GM23338 (cell line): Measurements from ENCODE around the gene GPHN. TPM values are rescaled to one million over a fixed set of nuclear protein-coding genes. Genes with fewer than 3 reads are reported as not detected.

Source experiments
- ATAC-seq: fragments of 200-7000 bp; cut with Tn5 transposase; 3 replicates; pipeline ENCODE4 v1.9.1; 2020
- DNase-seq: peaks from one replicate; pipeline ENCODE4 v3.0.0-alpha.2; 2015; ENCODE audit warnings: low spot score
- H2AFZ ChIP-seq: fragments of 200-600 bp; sonication (generic); 2 replicates; pipeline ENCODE4 v1.8.0; 2016; ENCODE audit warnings: antibody characterized with exemption, mild to moderate bottlenecking, moderate library complexity
- H3F3A ChIP-seq: fragments of 200-600 bp; sonication (generic); replicated peaks from 2 replicates; pipeline ENCODE4 v1.8.0; 2017; ENCODE audit warnings: antibody characterized with exemption, mixed run types, low read depth
- H3K27ac ChIP-seq: fragments of 200-600 bp; sonication (generic); 2 replicates; pipeline ENCODE4 v1.6.1; 2016; ENCODE audit warnings: low read depth
- H3K27me3 ChIP-seq: fragments of 200-600 bp; sonication (generic); 2 replicates; pipeline ENCODE4 v1.8.0; 2016; ENCODE audit warnings: mild to moderate bottlenecking, mixed run types, moderate library complexity; ENCODE audit not compliant: insufficient read depth
- H3K36me3 ChIP-seq: fragments of 200-600 bp; sonication (generic); 2 replicates; pipeline ENCODE4 v1.8.0; 2016; ENCODE audit warnings: mild to moderate bottlenecking; ENCODE audit not compliant: insufficient read depth
- H3K4me1 ChIP-seq: fragments of 200-600 bp; sonication (generic); 2 replicates; pipeline ENCODE4 v1.8.0; 2016; ENCODE audit warnings: mild to moderate bottlenecking, moderate library complexity; ENCODE audit not compliant: insufficient read depth
- H3K4me2 ChIP-seq: fragments of 200-600 bp; sonication (generic); 2 replicates; pipeline ENCODE4 v1.7.1; 2017; ENCODE audit warnings: mixed run types
- H3K4me3 ChIP-seq: fragments of 200-600 bp; sonication (generic); 2 replicates; pipeline ENCODE4 v1.6.1; 2016; ENCODE audit warnings: mixed run types
- H3K79me2 ChIP-seq: fragments of 200-600 bp; sonication (generic); replicated peaks from 2 replicates; pipeline ENCODE4 v1.8.0; 2017; ENCODE audit warnings: mild to moderate bottlenecking; ENCODE audit not compliant: insufficient read depth
- H3K9me2 ChIP-seq: fragments of 200-600 bp; sonication (generic); 2 replicates; pipeline ENCODE4 v1.8.0; 2017; ENCODE audit not compliant: insufficient read depth
- H4K20me1 ChIP-seq: fragments of 200-600 bp; sonication (generic); replicated peaks from 2 replicates; pipeline ENCODE4 v1.8.0; 2017; ENCODE audit warnings: mild to moderate bottlenecking; ENCODE audit not compliant: insufficient read depth
- H3K27ac Mint-ChIP-seq: 2 replicates; pipeline ENCODE4 v1.8.0; 2020; ENCODE audit warnings: inconsistent platforms, mild to moderate bottlenecking, moderate library complexity, mixed read lengths
- H3K27me3 Mint-ChIP-seq: 3 replicates; pipeline ENCODE4 v1.8.0; 2022; ENCODE audit warnings: low read depth, mild to moderate bottlenecking, moderate library complexity, mixed read lengths, inconsistent platforms; ENCODE audit not compliant: insufficient read depth, poor library complexity
- H3K36me3 Mint-ChIP-seq: 3 replicates; pipeline ENCODE4 v1.8.0; 2021; ENCODE audit warnings: low read depth, mild to moderate bottlenecking, inconsistent platforms, moderate library complexity, mixed read lengths
- H3K4me1 Mint-ChIP-seq: 3 replicates; pipeline ENCODE4 v1.8.0; 2020; ENCODE audit warnings: mild to moderate bottlenecking, inconsistent platforms, mixed read lengths
- H3K4me3 Mint-ChIP-seq: 3 replicates; pipeline ENCODE4 v1.8.0; 2021; ENCODE audit warnings: moderate library complexity, mild to moderate bottlenecking, inconsistent platforms, mixed read lengths
- H3K9me3 Mint-ChIP-seq: 3 replicates; pipeline ENCODE4 v1.8.0; 2020; ENCODE audit warnings: moderate library complexity, mild to moderate bottlenecking, inconsistent platforms, mixed read lengths
- CREB1 ChIP-seq: fragments of 250-450 bp; sonication (Bioruptor Pico); IDR thresholded peaks from 2 replicates; pipeline ENCODE4 v1.5.0; 2020; ENCODE audit warnings: low read depth, mild to moderate bottlenecking, moderate library complexity
- EZH2 ChIP-seq: fragments of 200-600 bp; sonication (generic); IDR thresholded peaks from one replicate; pipeline ENCODE4 v1.8.0; 2017; ENCODE audit warnings: antibody characterized with exemption, mild to moderate bottlenecking, low read depth; ENCODE audit not compliant: unreplicated experiment
- EZH2phosphoT487 ChIP-seq: fragments of 200-600 bp; sonication (generic); IDR thresholded peaks from one replicate; pipeline ENCODE4 v1.8.1; 2018; ENCODE audit warnings: antibody characterized with exemption; ENCODE audit not compliant: unreplicated experiment
- JUNB ChIP-seq: IDR thresholded peaks from one replicate; pipeline ENCODE4 v1.6.1; 2016; ENCODE audit warnings: antibody characterized with exemption; ENCODE audit not compliant: unreplicated experiment
- POLR2AphosphoS5 ChIP-seq: IDR thresholded peaks from 2 replicates; pipeline ENCODE4 v1.6.1; 2016; ENCODE audit warnings: antibody characterized with exemption, low read depth
- STAT1 ChIP-seq: IDR thresholded peaks from one replicate; pipeline ENCODE4 v1.6.1; 2016; ENCODE audit warnings: antibody characterized with exemption; ENCODE audit not compliant: unreplicated experiment
- ZNF114 ChIP-seq: fragments of 250-450 bp; sonication (Bioruptor Pico); IDR thresholded peaks from 2 replicates; pipeline ENCODE4 v1.5.0; 2020; ENCODE audit warnings: mild to moderate bottlenecking, moderate library complexity
- ZNF331 ChIP-seq: fragments of 250-450 bp; sonication (Bioruptor Pico); IDR thresholded peaks from 2 replicates; pipeline ENCODE4 v1.5.0; 2020; ENCODE audit warnings: low read depth, mild to moderate bottlenecking, moderate library complexity
- polyA plus RNA-seq: library from polyadenylated mRNA; unstranded; fragments of >200 nt; fragmentation: Nextera tagmentation; extraction: Ambion mirVana; gene quantifications from 2 replicates; pipeline ENCODE4 v1.2.1, GENCODE V29; 2016
- total RNA-seq: library from RNA; depleted of rRNA; stranded (reverse); fragments of >200 nt; shearing (Covaris generic); gene quantifications from 2 replicates; pipeline ENCODE4 v1.2.3, GENCODE V29; 2014
- TF ChIP-seq, protein P1 (sequence below): fragments of 250-450 bp; sonication (Bioruptor Pico); IDR thresholded peaks from 2 replicates; pipeline ENCODE4 v1.5.0; 2020; ENCODE audit warnings: mild to moderate bottlenecking, moderate library complexity
- TF ChIP-seq, protein P2 (sequence below), 2 experiments: fragments of 200-600 bp in 1 of 2; sonication (generic) in 1 of 2; conservative IDR thresholded peaks; 2 replicates each; pipeline versions ENCODE4 v1.5.1 to v1.6.1; 2016 to 2017; ENCODE audit warnings: antibody characterized with exemption in 2 of 2, low read depth in 2 of 2, mild to moderate bottlenecking in 2 of 2, moderate library complexity in 1 of 2
- TF ChIP-seq, protein P3 (sequence below): IDR thresholded peaks from one replicate; pipeline ENCODE4 v1.6.1; 2018; ENCODE audit warnings: antibody characterized with exemption; ENCODE audit not compliant: unreplicated experiment

GPHN gene
- total and polyA plus RNA-seq, 2 experiments from 2014 or later: 17.6 to 20.6 TPM

DNA sequence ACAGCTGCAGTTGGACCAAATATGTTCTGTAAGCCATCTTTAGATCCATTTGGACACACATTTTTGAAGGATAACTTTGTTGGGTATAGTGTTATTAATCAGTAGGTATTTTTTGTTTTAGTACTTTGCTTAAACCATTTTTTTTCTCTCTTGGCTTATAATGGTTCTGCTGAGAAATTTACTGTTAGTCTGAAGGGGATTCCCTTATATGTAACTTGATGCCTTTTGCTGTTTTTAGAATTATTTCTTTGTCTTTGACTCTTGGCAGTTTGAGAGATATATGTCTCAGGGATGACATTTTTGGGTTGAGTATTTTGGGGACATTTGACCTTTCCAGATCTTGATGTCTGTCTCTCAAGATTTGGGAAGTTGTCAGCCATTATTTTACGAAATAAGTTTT lies 169.8 kb downstream of the GPHN start (continued):
- no peak for TF ChIP-seq EZH2phosphoT487

DNA sequence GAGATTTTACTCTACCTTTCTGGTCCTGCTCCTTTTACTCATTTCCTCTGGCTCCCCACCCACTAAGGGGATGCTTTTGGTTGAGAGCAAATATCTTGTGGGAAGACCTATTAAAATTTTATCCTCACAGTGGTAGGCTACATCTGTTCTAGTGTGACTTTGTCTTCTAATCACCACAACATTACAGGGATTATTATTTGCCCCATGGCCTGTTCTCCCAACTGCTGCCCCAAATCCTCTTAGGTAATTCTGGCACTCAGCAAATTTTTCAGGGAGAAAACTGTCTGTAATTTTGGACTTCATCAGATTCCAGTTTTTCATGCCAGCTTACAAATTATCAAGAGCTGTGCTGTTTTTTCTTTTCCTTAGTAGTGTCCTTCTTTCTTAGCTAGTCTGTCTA lies 172.3 kb downstream of the GPHN start:
- TF ChIP-seq JUNB (no peak), STAT1 (no peak), ZNF114 (CRISPR knock-in tag) (no peak), EZH2phosphoT487 (no peak), CREB1 (CRISPR knock-in tag) (no peak), ZNF331 (CRISPR knock-in tag) (no peak), POLR2AphosphoS5 (no peak), EZH2 (no peak)
- TF ChIP-seq, protein P1, sequence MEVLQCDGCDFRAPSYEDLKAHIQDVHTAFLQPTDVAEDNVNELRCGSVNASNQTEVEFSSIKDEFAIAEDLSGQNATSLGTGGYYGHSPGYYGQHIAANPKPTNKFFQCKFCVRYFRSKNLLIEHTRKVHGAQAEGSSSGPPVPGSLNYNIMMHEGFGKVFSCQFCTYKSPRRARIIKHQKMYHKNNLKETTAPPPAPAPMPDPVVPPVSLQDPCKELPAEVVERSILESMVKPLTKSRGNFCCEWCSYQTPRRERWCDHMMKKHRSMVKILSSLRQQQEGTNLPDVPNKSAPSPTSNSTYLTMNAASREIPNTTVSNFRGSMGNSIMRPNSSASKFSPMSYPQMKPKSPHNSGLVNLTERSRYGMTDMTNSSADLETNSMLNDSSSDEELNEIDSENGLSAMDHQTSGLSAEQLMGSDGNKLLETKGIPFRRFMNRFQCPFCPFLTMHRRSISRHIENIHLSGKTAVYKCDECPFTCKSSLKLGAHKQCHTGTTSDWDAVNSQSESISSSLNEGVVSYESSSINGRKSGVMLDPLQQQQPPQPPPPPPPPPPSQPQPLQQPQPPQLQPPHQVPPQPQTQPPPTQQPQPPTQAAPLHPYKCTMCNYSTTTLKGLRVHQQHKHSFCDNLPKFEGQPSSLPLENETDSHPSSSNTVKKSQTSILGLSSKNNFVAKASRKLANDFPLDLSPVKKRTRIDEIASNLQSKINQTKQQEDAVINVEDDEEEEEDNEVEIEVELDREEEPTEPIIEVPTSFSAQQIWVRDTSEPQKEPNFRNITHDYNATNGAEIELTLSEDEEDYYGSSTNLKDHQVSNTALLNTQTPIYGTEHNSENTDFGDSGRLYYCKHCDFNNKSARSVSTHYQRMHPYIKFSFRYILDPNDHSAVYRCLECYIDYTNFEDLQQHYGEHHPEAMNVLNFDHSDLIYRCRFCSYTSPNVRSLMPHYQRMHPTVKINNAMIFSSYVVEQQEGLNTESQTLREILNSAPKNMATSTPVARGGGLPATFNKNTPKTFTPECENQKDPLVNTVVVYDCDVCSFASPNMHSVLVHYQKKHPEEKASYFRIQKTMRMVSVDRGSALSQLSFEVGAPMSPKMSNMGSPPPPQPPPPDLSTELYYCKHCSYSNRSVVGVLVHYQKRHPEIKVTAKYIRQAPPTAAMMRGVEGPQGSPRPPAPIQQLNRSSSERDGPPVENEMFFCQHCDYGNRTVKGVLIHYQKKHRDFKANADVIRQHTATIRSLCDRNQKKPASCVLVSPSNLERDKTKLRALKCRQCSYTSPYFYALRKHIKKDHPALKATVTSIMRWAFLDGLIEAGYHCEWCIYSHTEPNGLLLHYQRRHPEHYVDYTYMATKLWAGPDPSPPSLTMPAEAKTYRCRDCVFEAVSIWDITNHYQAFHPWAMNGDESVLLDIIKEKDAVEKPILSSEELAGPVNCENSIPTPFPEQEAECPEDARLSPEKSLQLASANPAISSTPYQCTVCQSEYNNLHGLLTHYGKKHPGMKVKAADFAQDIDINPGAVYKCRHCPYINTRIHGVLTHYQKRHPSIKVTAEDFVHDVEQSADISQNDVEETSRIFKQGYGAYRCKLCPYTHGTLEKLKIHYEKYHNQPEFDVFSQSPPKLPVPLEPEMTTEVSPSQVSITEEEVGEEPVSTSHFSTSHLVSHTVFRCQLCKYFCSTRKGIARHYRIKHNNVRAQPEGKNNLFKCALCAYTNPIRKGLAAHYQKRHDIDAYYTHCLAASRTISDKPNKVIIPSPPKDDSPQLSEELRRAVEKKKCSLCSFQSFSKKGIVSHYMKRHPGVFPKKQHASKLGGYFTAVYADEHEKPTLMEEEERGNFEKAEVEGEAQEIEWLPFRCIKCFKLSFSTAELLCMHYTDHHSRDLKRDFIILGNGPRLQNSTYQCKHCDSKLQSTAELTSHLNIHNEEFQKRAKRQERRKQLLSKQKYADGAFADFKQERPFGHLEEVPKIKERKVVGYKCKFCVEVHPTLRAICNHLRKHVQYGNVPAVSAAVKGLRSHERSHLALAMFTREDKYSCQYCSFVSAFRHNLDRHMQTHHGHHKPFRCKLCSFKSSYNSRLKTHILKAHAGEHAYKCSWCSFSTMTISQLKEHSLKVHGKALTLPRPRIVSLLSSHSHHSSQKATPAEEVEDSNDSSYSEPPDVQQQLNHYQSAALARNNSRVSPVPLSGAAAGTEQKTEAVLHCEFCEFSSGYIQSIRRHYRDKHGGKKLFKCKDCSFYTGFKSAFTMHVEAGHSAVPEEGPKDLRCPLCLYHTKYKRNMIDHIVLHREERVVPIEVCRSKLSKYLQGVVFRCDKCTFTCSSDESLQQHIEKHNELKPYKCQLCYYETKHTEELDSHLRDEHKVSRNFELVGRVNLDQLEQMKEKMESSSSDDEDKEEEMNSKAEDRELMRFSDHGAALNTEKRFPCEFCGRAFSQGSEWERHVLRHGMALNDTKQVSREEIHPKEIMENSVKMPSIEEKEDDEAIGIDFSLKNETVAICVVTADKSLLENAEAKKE (CRISPR knock-in tag): no peak
- TF ChIP-seq, protein P2, sequence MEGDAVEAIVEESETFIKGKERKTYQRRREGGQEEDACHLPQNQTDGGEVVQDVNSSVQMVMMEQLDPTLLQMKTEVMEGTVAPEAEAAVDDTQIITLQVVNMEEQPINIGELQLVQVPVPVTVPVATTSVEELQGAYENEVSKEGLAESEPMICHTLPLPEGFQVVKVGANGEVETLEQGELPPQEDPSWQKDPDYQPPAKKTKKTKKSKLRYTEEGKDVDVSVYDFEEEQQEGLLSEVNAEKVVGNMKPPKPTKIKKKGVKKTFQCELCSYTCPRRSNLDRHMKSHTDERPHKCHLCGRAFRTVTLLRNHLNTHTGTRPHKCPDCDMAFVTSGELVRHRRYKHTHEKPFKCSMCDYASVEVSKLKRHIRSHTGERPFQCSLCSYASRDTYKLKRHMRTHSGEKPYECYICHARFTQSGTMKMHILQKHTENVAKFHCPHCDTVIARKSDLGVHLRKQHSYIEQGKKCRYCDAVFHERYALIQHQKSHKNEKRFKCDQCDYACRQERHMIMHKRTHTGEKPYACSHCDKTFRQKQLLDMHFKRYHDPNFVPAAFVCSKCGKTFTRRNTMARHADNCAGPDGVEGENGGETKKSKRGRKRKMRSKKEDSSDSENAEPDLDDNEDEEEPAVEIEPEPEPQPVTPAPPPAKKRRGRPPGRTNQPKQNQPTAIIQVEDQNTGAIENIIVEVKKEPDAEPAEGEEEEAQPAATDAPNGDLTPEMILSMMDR (conservative IDR thresholded peaks at IDR 0.05; ENCODE audit: low read depth in 2 of 2): no peak
- TF ChIP-seq, protein P3, sequence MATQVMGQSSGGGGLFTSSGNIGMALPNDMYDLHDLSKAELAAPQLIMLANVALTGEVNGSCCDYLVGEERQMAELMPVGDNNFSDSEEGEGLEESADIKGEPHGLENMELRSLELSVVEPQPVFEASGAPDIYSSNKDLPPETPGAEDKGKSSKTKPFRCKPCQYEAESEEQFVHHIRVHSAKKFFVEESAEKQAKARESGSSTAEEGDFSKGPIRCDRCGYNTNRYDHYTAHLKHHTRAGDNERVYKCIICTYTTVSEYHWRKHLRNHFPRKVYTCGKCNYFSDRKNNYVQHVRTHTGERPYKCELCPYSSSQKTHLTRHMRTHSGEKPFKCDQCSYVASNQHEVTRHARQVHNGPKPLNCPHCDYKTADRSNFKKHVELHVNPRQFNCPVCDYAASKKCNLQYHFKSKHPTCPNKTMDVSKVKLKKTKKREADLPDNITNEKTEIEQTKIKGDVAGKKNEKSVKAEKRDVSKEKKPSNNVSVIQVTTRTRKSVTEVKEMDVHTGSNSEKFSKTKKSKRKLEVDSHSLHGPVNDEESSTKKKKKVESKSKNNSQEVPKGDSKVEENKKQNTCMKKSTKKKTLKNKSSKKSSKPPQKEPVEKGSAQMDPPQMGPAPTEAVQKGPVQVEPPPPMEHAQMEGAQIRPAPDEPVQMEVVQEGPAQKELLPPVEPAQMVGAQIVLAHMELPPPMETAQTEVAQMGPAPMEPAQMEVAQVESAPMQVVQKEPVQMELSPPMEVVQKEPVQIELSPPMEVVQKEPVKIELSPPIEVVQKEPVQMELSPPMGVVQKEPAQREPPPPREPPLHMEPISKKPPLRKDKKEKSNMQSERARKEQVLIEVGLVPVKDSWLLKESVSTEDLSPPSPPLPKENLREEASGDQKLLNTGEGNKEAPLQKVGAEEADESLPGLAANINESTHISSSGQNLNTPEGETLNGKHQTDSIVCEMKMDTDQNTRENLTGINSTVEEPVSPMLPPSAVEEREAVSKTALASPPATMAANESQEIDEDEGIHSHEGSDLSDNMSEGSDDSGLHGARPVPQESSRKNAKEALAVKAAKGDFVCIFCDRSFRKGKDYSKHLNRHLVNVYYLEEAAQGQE: no peak
- H3K4me3 Mint-ChIP-seq: no peak overlapping the region
- no peaks in the 10 kb centered on the region for H3K9me2 ChIP-seq
- DNase-seq (no peak), ATAC-seq (no peak)
- no peak overlapping the region for H3K27ac ChIP-seq
- no peak overlapping the region for H3K4me3 ChIP-seq
- no peak overlapping the region for H3K27ac Mint-ChIP-seq
- H3K4me1 ChIP-seq: no peaks in the 10 kb centered on the region
- H3K9me3 Mint-ChIP-seq: peaks cover 48% of the 10 kb centered on the region
- no peaks in the 10 kb centered on the region; the same call in 1 of the 2 replicates for H4K20me1 ChIP-seq
- no peaks in the 10 kb centered on the region for H3F3A ChIP-seq
- H3K27me3 ChIP-seq: no peaks in the 10 kb centered on the region
- H3K4me1 Mint-ChIP-seq: no peaks in the 10 kb centered on the region
- no peak overlapping the region for H3K4me2 ChIP-seq
- peaks cover 2% of the 10 kb centered on the region for H3K27me3 Mint-ChIP-seq
- H3K36me3 ChIP-seq: no peaks in the 10 kb centered on the region
- peaks cover 47% of the 10 kb centered on the region for H3K79me2 ChIP-seq
- peaks cover 39% of the 10 kb centered on the region; the same call in 2 of the 3 replicates for H3K36me3 Mint-ChIP-seq
- no peak overlapping the region for H2AFZ ChIP-seq
